ENCODE results near the gene CYLD. TPM values are rescaled to one million over a fixed set of nuclear protein-coding genes. Genes with fewer than 3 reads are reported as not detected.

Gene CYLD
- total RNA-seq, 1 experiment from 2014 or later: 12.5 TPM

DNA sequence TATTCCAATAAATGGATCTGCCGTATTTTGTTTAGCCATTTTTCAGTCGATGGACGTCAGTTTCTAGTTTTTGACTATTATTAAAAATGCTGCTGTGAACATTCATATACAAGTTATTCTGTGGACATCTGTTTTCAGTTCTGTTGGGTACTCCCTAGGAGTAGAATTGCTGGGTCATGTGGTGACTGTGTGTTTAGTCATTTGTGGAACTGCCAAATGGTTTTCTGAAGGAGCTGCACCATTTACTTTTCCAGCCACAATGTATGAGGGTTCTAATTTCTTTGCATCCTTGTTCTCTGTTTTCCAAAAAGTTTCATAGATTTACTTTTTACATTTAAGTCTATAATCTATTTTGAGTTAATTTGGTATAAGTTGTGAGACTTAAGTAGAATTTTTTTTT, 29.5 kb downstream of the CYLD start:
- no peak overlapping the region for H3T11ph ChIP-seq (ENCODE audit: low read length)
- H3K9me3 Mint-ChIP-seq: peaks cover 0 to 4% of the 10 kb centered on the region in 2 experiments; a peak in 2 of 5 replicates
- H2AK5ac ChIP-seq (ENCODE audit: insufficient read length, low read length): no peak overlapping the region
- H2BK12ac ChIP-seq (ENCODE audit: insufficient read length, low read depth, low read length): no peak overlapping the region
- no peak overlapping the region for H2BK15ac ChIP-seq (ENCODE audit: low read depth, low read length)
- no peak overlapping the region for H3K14ac ChIP-seq (ENCODE audit: insufficient read depth, low read length)
- H4K5ac ChIP-seq (ENCODE audit: insufficient read length, low read depth, low read length): no peak overlapping the region
- H3K27ac Mint-ChIP-seq: no peak overlapping the region
- H3K18ac ChIP-seq (ENCODE audit: insufficient read length, low read depth, low read length): no peak overlapping the region
- H3K79me1 ChIP-seq (ENCODE audit: insufficient read depth, low read depth, low read length, poor library complexity, severe bottlenecking): no peaks in the 10 kb centered on the region
- no peaks in the 10 kb centered on the region for H3K4me1 Mint-ChIP-seq
- DNase-seq: no peak
- H3K27ac ChIP-seq (ENCODE audit: insufficient read length, low read depth, low read length): no peak overlapping the region
- no peaks in the 10 kb centered on the region for H3K4me1 ChIP-seq (ENCODE audit: insufficient read depth, low read length)
- no peak overlapping the region for H3K9ac ChIP-seq (ENCODE audit: extremely low read depth, insufficient read length, low read length)
- no peaks in the 10 kb centered on the region; the same call in 1 of the 2 replicates for H3K27me3 Mint-ChIP-seq (ENCODE audit: low read depth)
- H3K23ac ChIP-seq (ENCODE audit: insufficient read length, low read depth, low read length): no peak overlapping the region
- H2AFZ ChIP-seq (ENCODE audit: low read length): no peak overlapping the region
- H4K20me1 ChIP-seq (ENCODE audit: control insufficient read depth, insufficient read depth, insufficient read length): no peaks in the 10 kb centered on the region
- H2BK120ac ChIP-seq (ENCODE audit: low read depth, low read length, poor library complexity, severe bottlenecking): no peak overlapping the region
- no peak overlapping the region for H2BK5ac ChIP-seq (ENCODE audit: insufficient read length, low read length)
- H3K4ac ChIP-seq (ENCODE audit: low read depth, low read length): no peak overlapping the region
- H3K79me2 ChIP-seq (ENCODE audit: insufficient read depth, low read length): no peaks in the 10 kb centered on the region
- no peak overlapping the region for H4K91ac ChIP-seq (ENCODE audit: insufficient read length, low read depth, low read length)
- H3K9me3 ChIP-seq (ENCODE audit: control insufficient read depth, low read depth, low read length): no peaks in the 10 kb centered on the region
- H3K27me3 ChIP-seq (ENCODE audit: insufficient read depth, low read length): no peaks in the 10 kb centered on the region
- H4K8ac ChIP-seq (replicated peaks; ENCODE audit: insufficient read length, low read depth, low read length): no peak overlapping the region
- no peak overlapping the region for H3K4me3 Mint-ChIP-seq
- no peaks in the 10 kb centered on the region for H3K23me2 ChIP-seq (ENCODE audit: insufficient read length, low read depth, low read length, poor library complexity, severe bottlenecking)
- no CpG with 5 or more reads among the region's 3 CpGs for WGBS (ENCODE audit: extremely low coverage, insufficient read length, low lambda C conversion rate)
- no peak overlapping the region for H3K56ac ChIP-seq (ENCODE audit: insufficient read length, low read depth, low read length)
- H2BK20ac ChIP-seq (ENCODE audit: low read depth, low read length, poor library complexity, severe bottlenecking): no peak overlapping the region
- H3K36me3 Mint-ChIP-seq (ENCODE audit: insufficient read depth in 1 of 3, low read depth in 3 of 3): peaks cover 5 to 7% (median 6%) of the 10 kb centered on the region in 3 experiments
- TF ChIP-seq, protein P1, sequence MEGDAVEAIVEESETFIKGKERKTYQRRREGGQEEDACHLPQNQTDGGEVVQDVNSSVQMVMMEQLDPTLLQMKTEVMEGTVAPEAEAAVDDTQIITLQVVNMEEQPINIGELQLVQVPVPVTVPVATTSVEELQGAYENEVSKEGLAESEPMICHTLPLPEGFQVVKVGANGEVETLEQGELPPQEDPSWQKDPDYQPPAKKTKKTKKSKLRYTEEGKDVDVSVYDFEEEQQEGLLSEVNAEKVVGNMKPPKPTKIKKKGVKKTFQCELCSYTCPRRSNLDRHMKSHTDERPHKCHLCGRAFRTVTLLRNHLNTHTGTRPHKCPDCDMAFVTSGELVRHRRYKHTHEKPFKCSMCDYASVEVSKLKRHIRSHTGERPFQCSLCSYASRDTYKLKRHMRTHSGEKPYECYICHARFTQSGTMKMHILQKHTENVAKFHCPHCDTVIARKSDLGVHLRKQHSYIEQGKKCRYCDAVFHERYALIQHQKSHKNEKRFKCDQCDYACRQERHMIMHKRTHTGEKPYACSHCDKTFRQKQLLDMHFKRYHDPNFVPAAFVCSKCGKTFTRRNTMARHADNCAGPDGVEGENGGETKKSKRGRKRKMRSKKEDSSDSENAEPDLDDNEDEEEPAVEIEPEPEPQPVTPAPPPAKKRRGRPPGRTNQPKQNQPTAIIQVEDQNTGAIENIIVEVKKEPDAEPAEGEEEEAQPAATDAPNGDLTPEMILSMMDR (conservative IDR thresholded peaks at IDR 0.05): no peak
- no peak overlapping the region for H3K4me2 ChIP-seq (ENCODE audit: insufficient read depth, insufficient read length, low read length)

Data from H9 (cell line).